OCI-LY3 (cell line): Measurements from ENCODE around the gene EPO.

Experiments used
- H2AFZ ChIP-seq: fragments of 200-600, 300-600 bp; shearing (Covaris generic); 2 replicates; pipeline ENCODE4 v1.6.0; 2014; ENCODE audit warnings: antibody characterized with exemption, low read depth, low read length
- H3K27ac ChIP-seq: fragments of 200-600, 300-600 bp; sonication (generic); 2 replicates; pipeline ENCODE4 v1.5.1; 2014; ENCODE audit warnings: mild to moderate bottlenecking, low read length, moderate library complexity, mixed read lengths
- H3K27me3 ChIP-seq: fragments of 200-600, 300-600 bp; sonication (generic); 2 replicates; pipeline ENCODE4 v1.6.1; 2014; ENCODE audit warnings: low read depth, low read length, mixed read lengths
- H3K36me3 ChIP-seq: fragments of 200-600, 300-600 bp; sonication (generic); replicated peaks from 2 replicates; pipeline ENCODE3; 2014; ENCODE audit warnings: low read depth, low read length, mixed read lengths
- H3K4me1 ChIP-seq: fragments of 300-600, 200-600 bp; sonication (generic); 2 replicates; pipeline ENCODE4 v1.6.1; 2014; ENCODE audit warnings: low read length, mixed read lengths
- H3K4me2 ChIP-seq: fragments of 200-600, 300-600 bp; sonication (generic); 2 replicates; pipeline ENCODE4 v1.6.1; 2014; ENCODE audit warnings: low read length, mixed read lengths
- H3K4me3 ChIP-seq: fragments of 300-600, 200-600 bp; sonication (generic); 2 replicates; pipeline ENCODE4 v1.5.1; 2014; ENCODE audit warnings: antibody characterized with exemption, mild to moderate bottlenecking, low read length, moderate library complexity
- H3K79me2 ChIP-seq: fragments of 300-600, 200-600 bp; shearing (Covaris generic); 2 replicates; pipeline ENCODE4 v1.6.1; 2014; ENCODE audit warnings: mild to moderate bottlenecking, low read length, mixed read lengths
- H3K9ac ChIP-seq: fragments of 300-600, 200-600 bp; shearing (Covaris generic); 2 replicates; pipeline ENCODE4 v1.6.0; 2014; ENCODE audit warnings: mild to moderate bottlenecking, low read length, moderate library complexity
- H3K9me3 ChIP-seq: fragments of 200-600, 300-600 bp; shearing (Covaris generic); 2 replicates; pipeline ENCODE4 v1.6.1; 2014; ENCODE audit warnings: low read length, mixed read lengths; ENCODE audit not compliant: insufficient read depth
- H4K20me1 ChIP-seq: fragments of 200-600, 300-600 bp; sonication (generic); 2 replicates; pipeline ENCODE4 v1.6.1; 2016; ENCODE audit warnings: low read length, mixed read lengths; ENCODE audit not compliant: insufficient read depth
- EZH2phosphoT487 ChIP-seq: fragments of 200-600 bp; shearing (Covaris generic); IDR thresholded peaks from 2 replicates; pipeline ENCODE4 v1.6.1; 2018; ENCODE audit warnings: antibody characterized with exemption, mixed run types, low read depth
- TF ChIP-seq, protein P1 (sequence below): fragments of 200-600, 300-600 bp; sonication (generic); IDR thresholded peaks from 2 replicates; pipeline ENCODE4 v1.5.1; 2014; ENCODE audit warnings: antibody characterized with exemption, low read length, low read depth

The EPO gene

GRCh38 chr7:100681491-100682227 lies 38.6 kb upstream of the EPO start:
- TF ChIP-seq, protein P1, sequence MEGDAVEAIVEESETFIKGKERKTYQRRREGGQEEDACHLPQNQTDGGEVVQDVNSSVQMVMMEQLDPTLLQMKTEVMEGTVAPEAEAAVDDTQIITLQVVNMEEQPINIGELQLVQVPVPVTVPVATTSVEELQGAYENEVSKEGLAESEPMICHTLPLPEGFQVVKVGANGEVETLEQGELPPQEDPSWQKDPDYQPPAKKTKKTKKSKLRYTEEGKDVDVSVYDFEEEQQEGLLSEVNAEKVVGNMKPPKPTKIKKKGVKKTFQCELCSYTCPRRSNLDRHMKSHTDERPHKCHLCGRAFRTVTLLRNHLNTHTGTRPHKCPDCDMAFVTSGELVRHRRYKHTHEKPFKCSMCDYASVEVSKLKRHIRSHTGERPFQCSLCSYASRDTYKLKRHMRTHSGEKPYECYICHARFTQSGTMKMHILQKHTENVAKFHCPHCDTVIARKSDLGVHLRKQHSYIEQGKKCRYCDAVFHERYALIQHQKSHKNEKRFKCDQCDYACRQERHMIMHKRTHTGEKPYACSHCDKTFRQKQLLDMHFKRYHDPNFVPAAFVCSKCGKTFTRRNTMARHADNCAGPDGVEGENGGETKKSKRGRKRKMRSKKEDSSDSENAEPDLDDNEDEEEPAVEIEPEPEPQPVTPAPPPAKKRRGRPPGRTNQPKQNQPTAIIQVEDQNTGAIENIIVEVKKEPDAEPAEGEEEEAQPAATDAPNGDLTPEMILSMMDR, result no peak
- no peak for TF ChIP-seq EZH2phosphoT487
- Histone ChIP-seq H3K36me3 (peaks cover 37% of the 10 kb centered on the region), H3K9ac (no peak overlapping the region), H3K4me1 (no peaks in the 10 kb centered on the region), H4K20me1 (0 out of 2 replicates have a peak, but pooled peaks cover 7% of the 10 kb centered on the region), H3K79me2 (peaks cover 1% of the 10 kb centered on the region; the same call in 1 of the 2 replicates), H2AFZ (no peak overlapping the region), H3K4me2 (no peak overlapping the region), H3K9me3 (no peaks in the 10 kb centered on the region), H3K27me3 (no peaks in the 10 kb centered on the region), H3K4me3 (no peak overlapping the region), H3K27ac (no peak overlapping the region)

- no peak overlapping the region for H3K4me3 ChIP-seq
- H4K20me1 ChIP-seq, result 0 out of 2 replicates have a peak, but pooled peaks cover 4% of the 10 kb centered on the region
- no peak overlapping the region for H3K9ac ChIP-seq
- no peaks in the 10 kb centered on the region for H3K27me3 ChIP-seq
- H2AFZ ChIP-seq, result no peak overlapping the region
- no peak for TF ChIP-seq EZH2phosphoT487
- peaks cover 38% of the 10 kb centered on the region for H3K36me3 ChIP-seq
- H3K4me2 ChIP-seq, result no peak overlapping the region
- no peaks in the 10 kb centered on the region for H3K4me1 ChIP-seq
- no peaks in the 10 kb centered on the region for H3K79me2 ChIP-seq
- no peak overlapping the region for H3K27ac ChIP-seq
- H3K9me3 ChIP-seq, result no peaks in the 10 kb centered on the region
These were observed 38.0 kb upstream of the EPO start for GRCh38 chr7:100682228-100682741.

DNA sequence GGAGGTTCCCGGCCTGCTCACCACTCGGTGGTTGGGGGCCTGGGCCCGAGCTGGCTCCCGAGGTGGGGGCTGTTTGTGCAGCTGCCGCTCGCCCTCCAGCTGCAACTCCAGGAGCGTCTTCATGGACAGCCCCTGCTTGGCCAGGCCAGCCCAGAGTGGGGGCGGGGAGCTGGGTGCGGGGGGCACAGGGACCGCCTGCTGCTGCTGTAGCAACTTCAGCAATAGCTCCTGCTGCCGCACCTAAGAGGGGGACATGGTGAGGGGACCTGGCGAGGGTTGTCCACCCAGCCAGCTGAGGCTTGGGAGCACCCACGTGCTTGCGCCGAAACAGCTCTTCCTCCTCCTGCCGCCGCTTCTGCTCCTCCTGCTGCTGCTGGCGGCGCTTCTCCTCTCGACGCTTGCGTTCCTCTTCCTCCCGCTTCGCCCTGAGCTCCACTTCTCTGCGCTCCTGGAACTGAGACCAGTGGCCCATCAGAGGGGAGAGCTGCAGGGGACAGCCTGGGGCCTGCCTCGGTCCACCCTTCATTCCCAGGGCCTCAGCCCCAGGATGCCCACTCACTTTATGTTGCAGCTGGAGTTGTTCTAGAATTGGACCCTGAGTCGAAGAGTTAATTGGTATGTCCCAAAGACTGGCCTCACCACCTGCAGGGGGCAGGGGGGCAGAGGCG lies 37.1 kb upstream of the EPO start:
- H4K20me1 ChIP-seq, result peaks cover 4% of the 10 kb centered on the region; the same call in 1 of the 2 replicates
- no peak overlapping the region for H3K27ac ChIP-seq
- H3K9me3 ChIP-seq, result no peaks in the 10 kb centered on the region
- peaks cover 38% of the 10 kb centered on the region for H3K36me3 ChIP-seq
- H3K9ac ChIP-seq, result no peak overlapping the region
- no peak for TF ChIP-seq EZH2phosphoT487
- TF ChIP-seq, protein P1, result no peak
- H2AFZ ChIP-seq, result no peak overlapping the region
- H3K4me1 ChIP-seq, result no peaks in the 10 kb centered on the region
- H3K4me2 ChIP-seq, result no peak overlapping the region
- H3K4me3 ChIP-seq, result no peak overlapping the region
- H3K27me3 ChIP-seq, result no peaks in the 10 kb centered on the region
- H3K79me2 ChIP-seq, result peaks cover under 1% of the 10 kb centered on the region; the same call in 1 of the 2 replicates

DNA sequence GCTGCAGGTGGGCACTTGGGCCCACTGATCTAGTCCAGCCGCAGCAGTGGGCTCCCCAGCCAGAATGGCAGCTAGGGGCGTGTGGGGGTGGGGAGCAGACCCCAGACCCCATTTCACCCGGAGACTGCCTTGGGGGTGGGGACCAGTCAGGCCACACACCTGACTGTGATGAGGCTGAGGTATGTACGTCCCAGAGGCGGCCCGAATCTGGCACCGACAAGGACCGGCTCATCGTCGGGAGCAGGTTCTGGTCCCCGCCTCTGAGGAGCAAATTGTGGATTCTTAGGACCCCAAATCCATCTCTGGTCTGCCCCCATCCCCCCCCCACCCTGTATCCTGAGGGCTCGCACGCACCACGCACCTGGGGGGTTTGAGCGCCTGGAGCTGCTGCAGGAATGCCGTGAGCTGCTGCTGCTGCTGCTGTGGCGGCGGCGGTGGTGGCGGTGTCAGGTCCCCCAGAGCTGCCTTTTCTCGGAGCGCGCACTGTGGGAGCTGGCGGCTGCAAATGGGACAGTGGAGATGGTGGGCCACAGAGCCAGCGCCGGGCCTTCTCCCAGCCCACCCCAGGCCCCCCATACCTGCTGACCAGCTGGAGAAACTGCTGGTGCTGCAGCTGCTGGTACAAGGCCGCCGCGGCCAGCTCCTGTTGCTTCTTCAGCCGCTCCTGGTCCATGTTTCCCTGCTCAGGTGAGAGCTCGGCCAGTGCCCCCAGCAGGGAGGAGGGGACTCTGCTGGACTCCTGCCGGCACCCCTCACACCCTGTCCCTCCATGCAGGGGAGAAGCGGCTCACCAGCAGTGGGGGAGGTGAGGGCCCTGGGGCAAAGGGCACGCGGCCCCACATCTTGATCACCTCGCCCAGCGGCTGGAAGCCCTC lies 36.4 kb upstream of the EPO start:
- no peak for TF ChIP-seq EZH2phosphoT487
- TF ChIP-seq, protein P1, result no peak

More for the DNA sequence above, 36.4 kb upstream of the EPO start:
- Histone ChIP-seq H3K9ac (no peak overlapping the region), H3K4me3 (no peak overlapping the region), H3K4me2 (no peak overlapping the region), H3K36me3 (peaks cover 43% of the 10 kb centered on the region), H3K27ac (no peak overlapping the region), H3K79me2 (peaks cover 8% of the 10 kb centered on the region), H3K9me3 (no peaks in the 10 kb centered on the region), H3K4me1 (no peaks in the 10 kb centered on the region), H3K27me3 (no peaks in the 10 kb centered on the region), H4K20me1 (peaks cover 12% of the 10 kb centered on the region), H2AFZ (no peak overlapping the region)
